ENCODE data around the gene ZNF408.

DNA sequence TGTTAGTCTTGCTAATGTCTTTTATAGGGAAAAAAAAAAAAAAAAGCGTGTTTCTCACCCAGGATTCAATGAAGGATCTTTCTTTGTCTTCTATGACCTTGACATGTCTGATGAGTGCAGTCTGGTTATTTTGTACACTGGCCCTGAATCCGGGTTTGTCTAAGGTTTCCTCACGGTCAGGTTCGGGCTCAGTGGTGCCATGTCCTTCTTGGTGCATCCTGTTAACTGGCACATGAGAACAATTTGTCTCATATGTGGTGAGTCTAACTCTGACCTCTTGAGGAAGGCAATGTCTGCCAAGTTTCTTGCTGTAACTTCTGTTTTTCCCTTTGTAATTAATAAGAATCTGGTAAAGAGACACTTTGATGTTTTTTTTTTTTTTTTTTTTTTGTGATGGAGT is 30.7 kb downstream of the ZNF408 start:
- TF ChIP-seq POLR2A (IDR thresholded peaks at IDR 0.05) = no peak
- TF ChIP-seq, protein P1, sequence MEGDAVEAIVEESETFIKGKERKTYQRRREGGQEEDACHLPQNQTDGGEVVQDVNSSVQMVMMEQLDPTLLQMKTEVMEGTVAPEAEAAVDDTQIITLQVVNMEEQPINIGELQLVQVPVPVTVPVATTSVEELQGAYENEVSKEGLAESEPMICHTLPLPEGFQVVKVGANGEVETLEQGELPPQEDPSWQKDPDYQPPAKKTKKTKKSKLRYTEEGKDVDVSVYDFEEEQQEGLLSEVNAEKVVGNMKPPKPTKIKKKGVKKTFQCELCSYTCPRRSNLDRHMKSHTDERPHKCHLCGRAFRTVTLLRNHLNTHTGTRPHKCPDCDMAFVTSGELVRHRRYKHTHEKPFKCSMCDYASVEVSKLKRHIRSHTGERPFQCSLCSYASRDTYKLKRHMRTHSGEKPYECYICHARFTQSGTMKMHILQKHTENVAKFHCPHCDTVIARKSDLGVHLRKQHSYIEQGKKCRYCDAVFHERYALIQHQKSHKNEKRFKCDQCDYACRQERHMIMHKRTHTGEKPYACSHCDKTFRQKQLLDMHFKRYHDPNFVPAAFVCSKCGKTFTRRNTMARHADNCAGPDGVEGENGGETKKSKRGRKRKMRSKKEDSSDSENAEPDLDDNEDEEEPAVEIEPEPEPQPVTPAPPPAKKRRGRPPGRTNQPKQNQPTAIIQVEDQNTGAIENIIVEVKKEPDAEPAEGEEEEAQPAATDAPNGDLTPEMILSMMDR (IDR thresholded peaks at IDR 0.05) = no peak

All from esophagus squamous epithelium (tissue), 4 donors.